Omental fat pad (tissue), 4 donors: ENCODE results near the gene SLC9A9. TPM values are rescaled to one million over a fixed set of nuclear protein-coding genes. Genes with fewer than 3 reads are reported as not detected.

ENCODE experiments used
- ATAC-seq: fragments of 150-250 bp; one replicate; pipeline ENCODE4 v1.9.1; 2016; ENCODE audit warnings: mild to moderate bottlenecking, moderate library complexity; ENCODE audit not compliant: low FRiP score
- DNase-seq: peaks from one replicate; pipeline ENCODE4 v3.0.0-alpha.2; 2019; ENCODE audit warnings: low spot score
- total RNA-seq, 4 donors: library from RNA; depleted of rRNA; stranded (reverse); fragments of >200 nt; gene quantifications; one replicate each; pipeline ENCODE4 v1.1.0, GENCODE V29; 2016
- TF ChIP-seq, protein P1 (sequence below), 3 donors: fragments of 450-650 bp; IDR thresholded peaks; one replicate each; pipeline ENCODE4 v1.5.1; 2016 to 2017; ENCODE audit warnings: antibody characterized with exemption in 3 of 3, mild to moderate bottlenecking in 3 of 3, moderate library complexity in 2 of 3

The SLC9A9 gene
- total RNA-seq, 4 donors from 2014 or later, result 15.5 to 39.6 (median 26.9) TPM

DNA sequence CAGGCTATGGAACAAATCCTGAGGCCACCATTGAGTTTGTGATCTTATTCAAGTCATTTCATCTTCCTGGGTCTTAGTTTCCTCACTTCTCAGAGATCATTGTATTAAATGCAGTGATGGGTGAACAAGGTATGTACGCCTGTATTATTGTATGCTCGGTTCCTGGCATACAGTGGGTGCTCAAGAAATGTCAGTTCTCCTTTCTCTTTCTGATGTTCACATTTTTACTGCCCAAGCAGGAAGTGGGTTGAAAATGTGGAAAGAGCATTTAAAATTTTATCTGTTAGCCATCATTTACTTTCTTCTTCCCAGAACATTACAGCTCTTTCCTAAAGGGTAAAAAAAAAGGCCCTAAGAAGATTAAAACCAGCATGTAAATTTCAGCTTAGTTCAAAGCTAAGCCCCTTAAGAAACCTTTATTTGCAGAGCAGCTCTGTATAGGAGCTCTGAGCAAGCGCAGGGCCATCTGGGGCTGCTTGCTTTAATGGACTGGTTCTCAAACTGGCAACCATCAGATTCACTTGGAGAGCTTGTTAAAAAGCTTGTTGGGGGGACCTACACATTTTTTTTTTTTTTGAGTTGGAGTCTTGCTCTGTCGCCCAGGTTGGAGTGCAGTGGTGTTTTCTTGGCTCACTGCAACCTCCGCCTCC is 549.3 kb downstream of the SLC9A9 start:
- ATAC-seq (no peak), DNase-seq (no peak)
- TF ChIP-seq, protein P1, sequence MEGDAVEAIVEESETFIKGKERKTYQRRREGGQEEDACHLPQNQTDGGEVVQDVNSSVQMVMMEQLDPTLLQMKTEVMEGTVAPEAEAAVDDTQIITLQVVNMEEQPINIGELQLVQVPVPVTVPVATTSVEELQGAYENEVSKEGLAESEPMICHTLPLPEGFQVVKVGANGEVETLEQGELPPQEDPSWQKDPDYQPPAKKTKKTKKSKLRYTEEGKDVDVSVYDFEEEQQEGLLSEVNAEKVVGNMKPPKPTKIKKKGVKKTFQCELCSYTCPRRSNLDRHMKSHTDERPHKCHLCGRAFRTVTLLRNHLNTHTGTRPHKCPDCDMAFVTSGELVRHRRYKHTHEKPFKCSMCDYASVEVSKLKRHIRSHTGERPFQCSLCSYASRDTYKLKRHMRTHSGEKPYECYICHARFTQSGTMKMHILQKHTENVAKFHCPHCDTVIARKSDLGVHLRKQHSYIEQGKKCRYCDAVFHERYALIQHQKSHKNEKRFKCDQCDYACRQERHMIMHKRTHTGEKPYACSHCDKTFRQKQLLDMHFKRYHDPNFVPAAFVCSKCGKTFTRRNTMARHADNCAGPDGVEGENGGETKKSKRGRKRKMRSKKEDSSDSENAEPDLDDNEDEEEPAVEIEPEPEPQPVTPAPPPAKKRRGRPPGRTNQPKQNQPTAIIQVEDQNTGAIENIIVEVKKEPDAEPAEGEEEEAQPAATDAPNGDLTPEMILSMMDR (IDR thresholded peaks at IDR 0.05), result no peak

DNA sequence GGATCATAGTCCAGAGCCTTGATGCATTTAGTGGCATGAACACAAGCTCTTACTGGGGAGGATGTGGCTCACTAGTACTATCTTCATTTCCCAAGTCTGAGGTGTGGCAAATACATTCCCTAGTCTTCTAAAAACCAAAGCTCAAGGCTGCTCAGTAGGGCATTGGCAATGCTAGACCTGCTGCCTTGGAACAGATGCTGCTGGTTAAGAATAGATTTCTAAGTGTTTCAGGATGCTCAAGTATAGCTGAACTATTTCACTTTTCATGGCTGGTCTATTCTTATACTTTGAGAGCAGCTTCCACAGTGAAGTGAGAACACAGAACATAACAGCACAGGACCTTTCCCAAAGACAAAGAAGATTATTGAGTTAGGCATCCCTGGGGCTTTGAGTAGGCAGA is 549.9 kb downstream of the SLC9A9 start:
- DNase-seq, result no peak
- ATAC-seq, result no peak
- TF ChIP-seq, protein P1 (IDR thresholded peaks at IDR 0.05), result no peak

DNA sequence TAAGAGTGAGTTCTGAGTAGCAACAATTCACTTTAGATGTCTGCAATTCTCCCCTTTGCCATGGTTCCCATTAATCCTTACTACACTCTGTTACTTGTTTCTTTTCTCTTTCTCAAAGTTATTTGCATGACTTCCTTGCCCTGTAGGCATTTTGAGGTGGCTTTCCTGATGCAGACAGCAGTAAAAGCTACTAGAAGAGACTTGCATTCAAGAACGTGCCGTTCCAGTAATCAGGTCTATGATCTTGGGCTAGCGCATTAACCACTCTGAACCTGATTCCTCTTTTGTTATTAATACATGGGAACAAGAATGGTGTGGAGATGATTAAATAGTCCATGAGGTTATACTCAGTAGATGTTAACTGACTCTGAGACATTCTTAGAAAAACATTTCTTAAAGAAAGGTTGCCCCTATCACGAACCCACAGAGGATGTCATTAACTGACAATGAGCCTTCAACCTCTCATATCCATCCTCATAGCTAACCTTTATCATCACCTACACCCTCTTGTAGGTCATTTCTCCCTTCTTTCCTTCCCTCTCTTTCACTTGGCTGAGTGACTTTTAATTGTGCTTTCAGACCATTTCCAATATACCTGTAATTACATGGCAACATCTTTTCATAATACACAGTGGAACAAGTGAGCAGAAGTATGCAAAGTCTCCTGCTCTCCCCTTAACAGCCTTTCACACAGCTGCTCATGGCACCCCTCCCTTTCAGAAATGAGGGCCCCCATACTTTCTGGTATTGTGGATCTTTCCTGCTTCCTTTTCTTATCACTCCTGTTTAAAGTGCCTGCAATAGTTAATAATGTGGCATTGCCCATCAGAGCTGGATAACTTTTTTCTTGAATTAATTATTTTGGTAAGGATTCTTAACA is 552.8 kb downstream of the SLC9A9 start:
- DNase-seq (no peak), ATAC-seq (no peak)
- TF ChIP-seq, protein P1 (IDR thresholded peaks at IDR 0.05), result no peak

DNA sequence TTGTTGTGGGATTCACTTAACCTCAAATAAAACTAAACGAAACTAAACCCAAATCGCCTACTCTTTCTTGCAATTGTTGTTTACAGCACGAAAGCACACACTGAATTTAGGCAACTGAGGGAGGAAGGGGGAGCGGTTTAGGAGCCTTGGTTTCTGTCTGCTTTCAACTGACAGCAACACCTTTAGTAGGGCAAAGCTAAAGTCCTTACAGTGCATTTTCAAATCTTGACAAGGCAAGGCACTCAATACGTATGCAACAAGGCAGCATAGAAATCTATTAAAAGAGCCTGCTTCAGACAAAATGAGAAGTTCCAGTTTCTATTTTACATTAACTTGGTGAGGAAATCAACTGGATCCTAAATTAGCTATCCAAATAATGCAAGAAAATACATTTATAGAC is 554.1 kb downstream of the SLC9A9 start:
- DNase-seq (no peak), ATAC-seq (no peak)
- TF ChIP-seq, protein P1 (IDR thresholded peaks at IDR 0.05), result no peak

DNA sequence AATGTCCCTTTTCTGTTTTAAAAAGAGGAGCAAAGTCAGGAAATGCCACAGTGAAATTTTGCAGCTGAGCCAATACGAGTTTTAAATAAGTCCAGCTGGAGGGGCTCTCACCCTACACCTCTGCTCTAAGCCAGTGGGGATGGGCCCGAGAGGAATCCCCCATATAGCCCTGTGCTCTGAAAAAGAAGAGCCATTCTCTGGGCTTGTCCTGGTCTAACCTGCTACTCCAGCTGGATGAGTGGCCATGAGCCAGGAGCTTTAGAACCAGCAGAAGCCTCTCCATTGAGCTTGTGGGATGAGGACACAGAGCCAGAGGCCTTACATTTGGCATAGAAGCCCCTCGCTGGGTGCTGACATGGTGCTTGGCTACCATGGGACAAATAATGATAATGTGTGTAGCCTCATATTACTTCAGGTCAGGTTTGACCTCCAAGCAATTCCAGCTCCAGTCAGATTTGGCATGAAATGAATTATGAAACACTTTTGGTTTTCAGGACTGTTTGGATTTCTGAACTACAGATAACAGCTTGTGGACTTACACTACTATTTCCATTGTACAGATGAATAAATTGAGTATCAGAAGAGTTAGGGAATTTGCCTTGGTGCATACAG is 556.3 kb downstream of the SLC9A9 start:
- TF ChIP-seq, protein P1 (IDR thresholded peaks at IDR 0.05), result no peak
- ATAC-seq, result no peak
- no peak for DNase-seq

DNA sequence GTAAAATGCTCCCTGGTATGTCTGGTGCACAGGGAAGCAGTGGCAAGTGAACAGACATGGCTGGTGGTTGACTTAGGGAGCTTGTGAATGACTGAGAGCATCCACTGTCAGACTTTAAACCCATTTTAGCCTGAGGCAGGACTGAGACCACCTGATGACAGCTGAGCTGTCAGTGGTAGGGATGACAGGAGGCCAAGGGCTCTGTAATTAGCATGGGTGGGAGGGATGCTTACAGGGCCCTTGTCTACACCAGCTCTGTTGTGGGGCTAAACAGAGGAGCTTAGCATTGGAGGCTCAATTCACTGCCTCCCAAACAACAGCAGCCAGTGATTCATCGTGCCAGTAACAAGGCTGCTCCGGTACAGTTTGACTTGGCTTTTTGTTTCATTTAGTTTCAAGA is 559.3 kb downstream of the SLC9A9 start:
- ATAC-seq (no peak), DNase-seq (no peak)
- TF ChIP-seq, protein P1 (IDR thresholded peaks at IDR 0.05), result no peak
